Effector memory CD8-positive, alpha-beta T cell (primary cell): ENCODE results near the gene HOXB5.
A peak's percentile ranks its signal among the peaks of the same experiment; 100 is the strongest.

Experiments used
- ATAC-seq: fragments of 150-1000 bp; cut with Tn5 transposase; replicated peaks from 2 replicates; pipeline ENCODE4 v1.10.0; 2021; ENCODE audit warnings: mild to moderate bottlenecking, moderate library complexity
- DNase-seq, 3 experiments: peaks; one replicate each; pipeline ENCODE4 v3.0.0; 2021
- H3K27ac Mint-ChIP-seq, 2 donors: one replicate each; pipeline ENCODE4 v1.8.0; 2022; ENCODE audit warnings: mild to moderate bottlenecking in 2 of 2, mixed read lengths in 2 of 2, moderate library complexity in 2 of 2
- H3K27me3 Mint-ChIP-seq, 2 donors: one replicate each; pipeline ENCODE4 v1.8.0; 2022; ENCODE audit warnings: mixed read lengths in 2 of 2
- H3K36me3 Mint-ChIP-seq: one replicate; pipeline ENCODE4 v1.8.0; 2022; ENCODE audit warnings: mild to moderate bottlenecking, moderate library complexity, mixed read lengths; ENCODE audit not compliant: insufficient read depth
- H3K4me1 Mint-ChIP-seq, 2 donors: one replicate each; pipeline ENCODE4 v1.8.0; 2022; ENCODE audit warnings: low read depth in 2 of 2, mixed read lengths in 2 of 2
- H3K4me3 Mint-ChIP-seq, 2 donors: one replicate each; pipeline ENCODE4 v1.8.0; 2022; ENCODE audit warnings: mild to moderate bottlenecking in 2 of 2, mixed read lengths in 2 of 2, moderate library complexity in 2 of 2
- H3K9me3 Mint-ChIP-seq, 2 donors: one replicate each; pipeline ENCODE4 v1.8.0; 2022; ENCODE audit warnings: mixed read lengths in 2 of 2

The HOXB5 gene

GRCh38 chr17:48545539-48545938 is 48.0 kb downstream of the HOXB5 start:
- H3K27ac Mint-ChIP-seq = no peak overlapping the region
- H3K27me3 Mint-ChIP-seq = peaks cover 38 to 39% of the 10 kb centered on the region in 2 donors
- DNase-seq = no peak

GRCh38 chr17:48545022-48545375 is 48.6 kb downstream of the HOXB5 start, which contains the start of gene HOXB2:
Gene HOXB2 (minus strand): TSS chr17:48545109. CDS start chr17:48544911, 198 bp downstream.
- ATAC-seq (no peak), DNase-seq (no peak)
- H3K9me3 Mint-ChIP-seq = no peaks in the 10 kb centered on the region
- H3K4me3 Mint-ChIP-seq = peak within 1 kb of the TSS; percentile 87 to 91
- H3K27ac Mint-ChIP-seq = peak within 1 kb of the TSS; percentile 85 to 92
- H3K4me1 Mint-ChIP-seq = peaks cover 20 to 21% of the 10 kb centered on the region in 2 donors
- H3K36me3 Mint-ChIP-seq = peaks cover 9% of the 10 kb centered on the region
- peaks cover 38 to 39% of the 10 kb centered on the region in 2 donors for H3K27me3 Mint-ChIP-seq

More at GRCh38 chr17:48545539-48545938, 48.0 kb downstream of the HOXB5 start:
- Mint-ChIP-seq H3K9me3 (no peaks in the 10 kb centered on the region), H3K36me3 (peaks cover 9% of the 10 kb centered on the region), H3K4me3 (peak overlapping the region; percentile 87 to 91), H3K4me1 (peaks cover 20 to 21% of the 10 kb centered on the region in 2 donors)
- no peak for ATAC-seq

GRCh38 chr17:48544349-48545021 is 49.1 kb downstream of the HOXB5 start:
- ATAC-seq (no peak), DNase-seq (peak in 1 of 3 experiments; percentile 12)
- H3K27me3 Mint-ChIP-seq = peaks cover 38 to 39% of the 10 kb centered on the region in 2 donors
- peak overlapping the region; percentile 87 to 91 for H3K4me3 Mint-ChIP-seq
- no peaks in the 10 kb centered on the region for H3K9me3 Mint-ChIP-seq
- H3K4me1 Mint-ChIP-seq = peaks cover 20 to 21% of the 10 kb centered on the region in 2 donors
- H3K36me3 Mint-ChIP-seq = peaks cover 9% of the 10 kb centered on the region
- H3K27ac Mint-ChIP-seq = peak overlapping the region; percentile 85 to 92

- H3K27me3 Mint-ChIP-seq = peaks cover 38 to 39% of the 10 kb centered on the region in 2 donors
- H3K36me3 Mint-ChIP-seq = peaks cover 9% of the 10 kb centered on the region
- ATAC-seq (peak; percentile 47), DNase-seq (peak in 1 of 3 experiments; percentile 14)
- H3K9me3 Mint-ChIP-seq = no peaks in the 10 kb centered on the region
- peak overlapping the region; percentile 85 to 92 for H3K27ac Mint-ChIP-seq
- H3K4me1 Mint-ChIP-seq = peaks cover 20 to 21% of the 10 kb centered on the region in 2 donors
- H3K4me3 Mint-ChIP-seq = peak overlapping the region; percentile 87 to 91
These were observed 49.7 kb downstream of the HOXB5 start for GRCh38 chr17:48543854-48544348.

GRCh38 chr17:48543107-48543853 is 50.3 kb downstream of the HOXB5 start:
- ATAC-seq (peak; percentile 71), DNase-seq (peak; percentile 41 to 53 (median 43))
- H3K4me3 Mint-ChIP-seq = peak overlapping the region; percentile 91
- H3K27me3 Mint-ChIP-seq = peaks cover 38 to 39% of the 10 kb centered on the region in 2 donors
- H3K9me3 Mint-ChIP-seq = no peaks in the 10 kb centered on the region
- H3K36me3 Mint-ChIP-seq = peaks cover 9% of the 10 kb centered on the region
- H3K4me1 Mint-ChIP-seq = peaks cover 20 to 21% of the 10 kb centered on the region in 2 donors
- H3K27ac Mint-ChIP-seq = peak overlapping the region; percentile 92 to 99

GRCh38 chr17:48542698-48543106 is 50.9 kb downstream of the HOXB5 start:
- Mint-ChIP-seq H3K36me3 (peaks cover 9% of the 10 kb centered on the region), H3K27me3 (peaks cover 38 to 39% of the 10 kb centered on the region in 2 donors), H3K9me3 (no peaks in the 10 kb centered on the region), H3K4me3 (peak overlapping the region; percentile 91), H3K4me1 (peaks cover 20 to 21% of the 10 kb centered on the region in 2 donors), H3K27ac (peak overlapping the region; percentile 92 to 99)
- DNase-seq (no peak), ATAC-seq (no peak)

- Mint-ChIP-seq H3K27me3 (peaks cover 38 to 41% of the 10 kb centered on the region in 2 donors), H3K4me3 (peak overlapping the region; percentile 91), H3K27ac (peak overlapping the region; percentile 92 to 99), H3K4me1 (peaks cover 20 to 21% of the 10 kb centered on the region in 2 donors), H3K9me3 (no peaks in the 10 kb centered on the region), H3K36me3 (peaks cover 9% of the 10 kb centered on the region)
- ATAC-seq = no peak
- DNase-seq = peak in 1 of 3 experiments; percentile 15
These were observed 51.4 kb downstream of the HOXB5 start for GRCh38 chr17:48542114-48542656.

GRCh38 chr17:48541577-48542113 is 51.9 kb downstream of the HOXB5 start:
- ATAC-seq (peak; percentile 33), DNase-seq (peak in 1 of 3 experiments; percentile 24)
- Mint-ChIP-seq H3K4me3 (peak overlapping the region; percentile 91), H3K27ac (peak overlapping the region; percentile 92 to 99), H3K27me3 (peaks cover 38 to 46% of the 10 kb centered on the region in 2 donors), H3K4me1 (peaks cover 20 to 21% of the 10 kb centered on the region in 2 donors), H3K9me3 (no peaks in the 10 kb centered on the region), H3K36me3 (peaks cover 9% of the 10 kb centered on the region)
